Measurements from ENCODE around the gene AP1B1.
"Not testable (repeated sequence)": the region's sequence is repeated elsewhere in the genome, so short reads cannot be mapped to it uniquely, and the experiment has no call there.

The AP1B1 gene

DNA sequence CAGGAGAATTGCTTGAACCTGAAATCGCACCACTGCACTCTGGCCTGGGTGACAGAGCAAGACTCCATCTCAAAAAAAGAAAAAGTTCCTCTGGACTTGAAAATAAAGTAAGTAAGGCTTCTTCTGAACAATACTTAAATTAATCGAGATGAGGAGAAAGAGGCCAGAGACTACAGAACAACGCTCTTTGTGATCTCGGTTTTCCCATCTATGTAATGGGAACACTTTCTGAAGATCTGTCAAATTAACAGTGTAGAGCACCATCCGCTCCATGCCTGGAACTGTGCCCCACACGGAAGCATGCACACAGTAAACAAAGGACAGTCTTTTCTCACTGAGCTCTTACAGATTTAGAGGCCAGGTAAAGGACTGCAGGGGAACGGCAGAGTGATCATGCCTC is 9.1 kb downstream of the AP1B1 start:
- Histone ChIP-seq H3K4me1 (ENCODE audit: insufficient read depth, insufficient read length) (peaks cover 3% of the 10 kb centered on the region), H3K27me3 (ENCODE audit: insufficient read depth, insufficient read length) (no peaks in the 10 kb centered on the region), H3K9ac (ENCODE audit: insufficient read length, low read depth) (no peak overlapping the region), H3K4me3 (ENCODE audit: insufficient read length, low read depth) (no peak overlapping the region), H3K36me3 (ENCODE audit: insufficient read depth, insufficient read length, low read length) (peaks cover 44% of the 10 kb centered on the region), H3K9me3 (ENCODE audit: insufficient read depth, low read length) (no peaks in the 10 kb centered on the region)
- DNase-seq (ENCODE audit: low read depth, low spot score) = no peak
- TF ChIP-seq ZNF274 (IDR thresholded peaks at IDR 0.05; ENCODE audit: low read depth, low read length) (no peak), SUZ12 (IDR thresholded peaks at IDR 0.05; ENCODE audit: extremely low read depth, insufficient read depth, insufficient read length) (no peak), YY1 (IDR thresholded peaks at IDR 0.05; ENCODE audit: insufficient read depth, insufficient read length) (no peak)

DNA sequence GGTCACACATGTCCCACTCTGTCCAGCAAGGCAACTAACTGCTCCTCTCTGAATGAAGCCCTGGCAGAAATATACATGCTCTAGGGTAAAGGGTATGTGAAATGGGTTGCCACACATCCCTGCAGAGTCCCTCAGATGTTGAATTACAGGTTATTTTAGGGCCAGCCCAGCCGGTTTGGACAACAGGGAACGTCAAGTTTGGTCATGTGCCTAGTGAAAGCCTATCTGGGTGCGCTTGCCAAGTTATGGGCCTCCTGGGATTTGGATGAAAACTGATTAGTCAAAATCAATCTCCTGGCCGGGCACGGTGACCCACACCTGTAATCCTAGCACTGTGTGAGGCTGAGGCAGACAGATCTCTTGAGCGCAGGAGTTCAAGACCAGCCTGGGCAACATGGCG is 10.4 kb downstream of the AP1B1 start:
- Histone ChIP-seq H3K4me3 (ENCODE audit: insufficient read length, low read depth) (no peak overlapping the region), H3K9me3 (ENCODE audit: insufficient read depth, low read length) (no peaks in the 10 kb centered on the region), H3K9ac (ENCODE audit: insufficient read length, low read depth) (no peak overlapping the region), H3K36me3 (ENCODE audit: insufficient read depth, insufficient read length, low read length) (peaks cover 41% of the 10 kb centered on the region), H3K4me1 (ENCODE audit: insufficient read depth, insufficient read length) (no peaks in the 10 kb centered on the region), H3K27me3 (ENCODE audit: insufficient read depth, insufficient read length) (no peaks in the 10 kb centered on the region)
- TF ChIP-seq YY1 (IDR thresholded peaks at IDR 0.05; ENCODE audit: insufficient read depth, insufficient read length) (no peak), SUZ12 (IDR thresholded peaks at IDR 0.05; ENCODE audit: extremely low read depth, insufficient read depth, insufficient read length) (no peak), ZNF274 (IDR thresholded peaks at IDR 0.05; ENCODE audit: low read depth, low read length) (no peak)
- no peak for DNase-seq (ENCODE audit: low read depth, low spot score)

DNA sequence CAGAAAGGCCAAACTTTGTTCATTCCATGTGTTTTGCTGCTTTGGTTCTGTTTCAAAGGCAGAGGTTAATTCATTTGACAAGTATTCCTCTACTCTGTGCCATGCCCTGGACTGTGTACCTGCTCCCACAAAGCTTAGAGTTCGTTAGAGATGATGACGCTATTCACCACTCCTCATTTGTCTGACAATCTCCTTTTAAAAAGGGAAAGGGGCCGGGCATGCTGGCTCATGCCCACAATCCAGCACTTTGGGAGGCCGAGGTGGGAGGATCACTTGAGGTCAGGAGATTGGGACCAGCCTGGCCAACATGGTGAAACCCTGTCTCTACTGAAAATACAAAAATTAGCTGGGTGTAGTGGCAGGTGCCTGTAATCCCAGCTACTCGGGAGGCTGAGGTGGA is 11.7 kb downstream of the AP1B1 start:
- peaks cover 34% of the 10 kb centered on the region for H3K36me3 ChIP-seq (ENCODE audit: insufficient read depth, insufficient read length, low read length)
- not testable (repeated sequence) for H3K4me1 ChIP-seq (ENCODE audit: insufficient read depth, insufficient read length); H3K9ac ChIP-seq (ENCODE audit: insufficient read length, low read depth)

DNA sequence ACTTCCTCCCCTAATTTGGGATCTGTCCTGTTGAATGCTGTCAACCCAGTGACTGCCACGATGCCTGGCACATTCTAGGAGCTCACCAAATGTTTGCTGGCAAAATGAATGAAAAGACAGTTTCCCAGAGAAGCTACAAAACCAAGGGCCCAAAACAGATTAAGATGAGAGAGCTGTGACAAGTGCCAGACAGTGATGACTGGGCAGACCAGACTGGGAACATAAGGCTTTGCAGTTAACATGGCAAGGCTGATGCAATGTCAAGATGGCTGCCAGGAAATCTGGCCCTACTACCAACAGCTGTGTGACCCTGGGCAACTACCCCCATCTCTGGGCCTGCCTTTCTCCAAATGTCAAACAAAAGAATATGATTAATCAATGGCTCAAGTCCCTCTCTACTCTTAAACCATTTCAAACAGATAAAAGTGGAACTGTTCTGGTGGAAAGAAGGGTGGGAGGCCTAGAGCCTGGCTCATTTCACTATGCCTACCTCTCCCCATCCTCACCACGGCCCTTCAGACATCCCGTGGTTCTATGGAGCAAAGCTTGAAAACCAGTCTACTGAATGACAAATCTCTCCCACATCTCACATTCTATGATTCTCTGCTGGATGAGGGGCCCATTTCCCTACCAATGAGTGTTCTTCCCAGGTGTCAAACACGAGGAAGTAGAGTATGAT is 12.8 kb downstream of the AP1B1 start:
- Histone ChIP-seq H3K4me3 (ENCODE audit: insufficient read length, low read depth) (no peak overlapping the region), H3K9me3 (ENCODE audit: insufficient read depth, low read length) (no peaks in the 10 kb centered on the region), H3K27me3 (ENCODE audit: insufficient read depth, insufficient read length) (no peaks in the 10 kb centered on the region), H3K4me1 (ENCODE audit: insufficient read depth, insufficient read length) (peaks cover 2% of the 10 kb centered on the region), H3K9ac (ENCODE audit: insufficient read length, low read depth) (no peak overlapping the region), H3K36me3 (ENCODE audit: insufficient read depth, insufficient read length, low read length) (peaks cover 30% of the 10 kb centered on the region)
- no peak for TF ChIP-seq ZNF274 (IDR thresholded peaks at IDR 0.05; ENCODE audit: low read depth, low read length)
- TF ChIP-seq YY1 (IDR thresholded peaks at IDR 0.05; ENCODE audit: insufficient read depth, insufficient read length) = no peak
- TF ChIP-seq SUZ12 (IDR thresholded peaks at IDR 0.05; ENCODE audit: extremely low read depth, insufficient read depth, insufficient read length) = no peak
- no peak for DNase-seq (ENCODE audit: low read depth, low spot score)

More for the DNA sequence above, 11.7 kb downstream of the AP1B1 start:
- not testable (repeated sequence) for H3K4me3 ChIP-seq (ENCODE audit: insufficient read length, low read depth); H3K9me3 ChIP-seq (ENCODE audit: insufficient read depth, low read length); DNase-seq (ENCODE audit: low read depth, low spot score); H3K27me3 ChIP-seq (ENCODE audit: insufficient read depth, insufficient read length)

DNA sequence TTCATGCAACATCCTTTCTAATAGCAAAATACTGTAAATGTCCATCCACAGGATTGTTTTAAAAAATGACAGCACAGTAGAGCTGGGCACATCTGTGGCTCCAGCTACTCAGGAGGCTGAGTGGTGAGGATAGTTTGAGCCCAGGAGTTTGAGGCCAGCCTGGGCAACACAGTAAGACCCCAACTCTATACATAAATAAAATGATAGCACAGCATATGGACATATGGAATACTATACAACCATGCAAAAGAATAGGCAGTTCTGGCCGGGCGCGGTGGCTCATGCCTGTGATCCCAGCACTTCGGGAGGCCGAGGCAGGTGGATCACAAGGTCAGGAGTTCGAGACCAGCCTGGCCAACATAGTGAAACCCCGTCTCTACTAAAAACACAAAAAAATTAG is 13.6 kb downstream of the AP1B1 start:
- H3K27me3 ChIP-seq (ENCODE audit: insufficient read depth, insufficient read length); H3K9ac ChIP-seq (ENCODE audit: insufficient read length, low read depth); DNase-seq (ENCODE audit: low read depth, low spot score); H3K9me3 ChIP-seq (ENCODE audit: insufficient read depth, low read length); H3K4me3 ChIP-seq (ENCODE audit: insufficient read length, low read depth); H3K4me1 ChIP-seq (ENCODE audit: insufficient read depth, insufficient read length): not testable (repeated sequence)
- H3K36me3 ChIP-seq (ENCODE audit: insufficient read depth, insufficient read length, low read length) = peaks cover 27% of the 10 kb centered on the region

DNA sequence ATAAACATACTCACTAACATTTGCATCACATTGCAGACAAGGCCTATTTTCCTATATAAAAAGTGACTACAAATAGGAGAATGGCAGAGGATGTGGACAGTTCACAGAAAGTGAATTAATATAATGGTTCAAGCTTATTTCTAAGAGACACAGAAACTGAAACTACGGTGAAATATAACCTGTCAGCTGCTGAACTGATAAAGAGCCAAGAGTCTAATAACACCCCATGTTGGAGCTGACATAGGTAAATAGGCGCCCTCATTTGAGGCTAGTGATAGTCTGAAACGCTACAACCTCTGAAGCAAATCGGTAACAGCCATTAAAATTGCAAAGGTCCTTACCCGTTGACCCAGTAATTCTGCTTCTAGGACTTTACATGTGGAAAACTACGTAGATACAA is 14.0 kb downstream of the AP1B1 start:
- H3K27me3 ChIP-seq (ENCODE audit: insufficient read depth, insufficient read length) = no peaks in the 10 kb centered on the region
- DNase-seq (ENCODE audit: low read depth, low spot score) = no peak
- no peak overlapping the region for H3K4me3 ChIP-seq (ENCODE audit: insufficient read length, low read depth)
- H3K9ac ChIP-seq (ENCODE audit: insufficient read length, low read depth) = no peak overlapping the region
- TF ChIP-seq SUZ12 (IDR thresholded peaks at IDR 0.05; ENCODE audit: extremely low read depth, insufficient read depth, insufficient read length) = no peak
- TF ChIP-seq YY1 (IDR thresholded peaks at IDR 0.05; ENCODE audit: insufficient read depth, insufficient read length) = no peak
- no peak for TF ChIP-seq ZNF274 (IDR thresholded peaks at IDR 0.05; ENCODE audit: low read depth, low read length)
- H3K9me3 ChIP-seq (ENCODE audit: insufficient read depth, low read length) = no peaks in the 10 kb centered on the region
- peaks cover 23% of the 10 kb centered on the region for H3K36me3 ChIP-seq (ENCODE audit: insufficient read depth, insufficient read length, low read length)
- peaks cover 2% of the 10 kb centered on the region for H3K4me1 ChIP-seq (ENCODE audit: insufficient read depth, insufficient read length)

DNA sequence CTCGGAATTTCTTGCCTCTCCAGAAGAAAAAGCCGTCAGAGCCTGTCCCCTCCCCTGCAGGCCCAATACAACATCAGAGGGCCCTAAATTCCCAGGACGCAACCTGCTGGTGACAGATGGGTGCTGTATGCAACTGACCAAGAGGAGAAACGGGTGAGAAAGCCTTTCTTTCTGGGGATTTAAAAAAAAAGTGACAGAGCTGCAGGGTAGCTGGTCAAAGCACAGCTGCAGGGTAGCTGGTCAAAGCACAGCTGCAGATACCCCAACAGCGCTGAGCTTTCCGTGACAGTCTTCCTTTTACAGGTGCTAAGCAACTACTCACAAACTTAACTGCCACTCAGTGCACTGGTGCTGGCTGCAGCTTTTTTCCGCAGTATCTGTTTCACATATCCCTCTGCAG is 17.8 kb downstream of the AP1B1 start:
- Histone ChIP-seq H3K27me3 (ENCODE audit: insufficient read depth, insufficient read length) (no peaks in the 10 kb centered on the region), H3K4me1 (ENCODE audit: insufficient read depth, insufficient read length) (peaks cover 4% of the 10 kb centered on the region), H3K36me3 (ENCODE audit: insufficient read depth, insufficient read length, low read length) (peaks cover 13% of the 10 kb centered on the region), H3K9me3 (ENCODE audit: insufficient read depth, low read length) (no peaks in the 10 kb centered on the region), H3K4me3 (ENCODE audit: insufficient read length, low read depth) (no peak overlapping the region), H3K9ac (ENCODE audit: insufficient read length, low read depth) (no peak overlapping the region)
- no peak for DNase-seq (ENCODE audit: low read depth, low spot score)
- TF ChIP-seq YY1 (IDR thresholded peaks at IDR 0.05; ENCODE audit: insufficient read depth, insufficient read length) (no peak), SUZ12 (IDR thresholded peaks at IDR 0.05; ENCODE audit: extremely low read depth, insufficient read depth, insufficient read length) (no peak)

DNA sequence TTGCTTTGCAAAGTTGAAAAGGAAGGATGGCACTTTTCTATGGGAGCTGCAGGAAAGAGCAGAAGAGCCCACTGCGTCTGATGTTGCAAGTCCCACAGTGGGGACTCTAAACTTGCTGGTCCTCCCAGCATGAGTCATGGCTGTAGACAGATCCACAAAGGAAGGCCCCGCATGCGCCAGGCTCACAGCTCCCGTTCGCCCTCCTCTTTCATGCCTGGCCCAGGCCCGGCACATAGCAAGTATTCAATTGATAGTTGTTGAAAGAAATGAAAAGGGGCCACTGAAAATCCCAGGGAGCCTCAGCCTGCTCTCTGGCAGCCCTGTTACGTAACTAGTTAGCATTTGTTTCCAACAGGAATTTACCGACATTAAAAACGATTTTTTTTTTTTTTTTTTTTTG is 18.9 kb downstream of the AP1B1 start:
- H3K36me3 ChIP-seq (ENCODE audit: insufficient read depth, insufficient read length, low read length) = peaks cover 13% of the 10 kb centered on the region
- no peaks in the 10 kb centered on the region for H3K27me3 ChIP-seq (ENCODE audit: insufficient read depth, insufficient read length)
- no peak for DNase-seq (ENCODE audit: low read depth, low spot score)
- no peak for TF ChIP-seq YY1 (IDR thresholded peaks at IDR 0.05; ENCODE audit: insufficient read depth, insufficient read length)
- TF ChIP-seq SUZ12 (IDR thresholded peaks at IDR 0.05; ENCODE audit: extremely low read depth, insufficient read depth, insufficient read length) = no peak
- no peak for TF ChIP-seq ZNF274 (IDR thresholded peaks at IDR 0.05; ENCODE audit: low read depth, low read length)
- no peaks in the 10 kb centered on the region for H3K9me3 ChIP-seq (ENCODE audit: insufficient read depth, low read length)
- peak overlapping the region; percentile 21 for H3K9ac ChIP-seq (ENCODE audit: insufficient read length, low read depth)
- H3K4me1 ChIP-seq (ENCODE audit: insufficient read depth, insufficient read length) = peaks cover 4% of the 10 kb centered on the region
- no peak overlapping the region for H3K4me3 ChIP-seq (ENCODE audit: insufficient read length, low read depth)

Data from NT2/D1 (cell line).